GM21526 (cell line): ENCODE data around the gene CHSY1.
"Not testable (repeated sequence)": the region's sequence is repeated elsewhere in the genome, so short reads cannot be mapped to it uniquely, and the experiment has no call there.

Source experiments
- ATAC-seq: cut with Tn5 transposase; IDR thresholded peaks from one replicate; pipeline ENCODE4 v1.9.1; 2021; ENCODE audit warnings: moderate library complexity; ENCODE audit not compliant: unreplicated experiment, low FRiP score

CHSY1 gene

DNA sequence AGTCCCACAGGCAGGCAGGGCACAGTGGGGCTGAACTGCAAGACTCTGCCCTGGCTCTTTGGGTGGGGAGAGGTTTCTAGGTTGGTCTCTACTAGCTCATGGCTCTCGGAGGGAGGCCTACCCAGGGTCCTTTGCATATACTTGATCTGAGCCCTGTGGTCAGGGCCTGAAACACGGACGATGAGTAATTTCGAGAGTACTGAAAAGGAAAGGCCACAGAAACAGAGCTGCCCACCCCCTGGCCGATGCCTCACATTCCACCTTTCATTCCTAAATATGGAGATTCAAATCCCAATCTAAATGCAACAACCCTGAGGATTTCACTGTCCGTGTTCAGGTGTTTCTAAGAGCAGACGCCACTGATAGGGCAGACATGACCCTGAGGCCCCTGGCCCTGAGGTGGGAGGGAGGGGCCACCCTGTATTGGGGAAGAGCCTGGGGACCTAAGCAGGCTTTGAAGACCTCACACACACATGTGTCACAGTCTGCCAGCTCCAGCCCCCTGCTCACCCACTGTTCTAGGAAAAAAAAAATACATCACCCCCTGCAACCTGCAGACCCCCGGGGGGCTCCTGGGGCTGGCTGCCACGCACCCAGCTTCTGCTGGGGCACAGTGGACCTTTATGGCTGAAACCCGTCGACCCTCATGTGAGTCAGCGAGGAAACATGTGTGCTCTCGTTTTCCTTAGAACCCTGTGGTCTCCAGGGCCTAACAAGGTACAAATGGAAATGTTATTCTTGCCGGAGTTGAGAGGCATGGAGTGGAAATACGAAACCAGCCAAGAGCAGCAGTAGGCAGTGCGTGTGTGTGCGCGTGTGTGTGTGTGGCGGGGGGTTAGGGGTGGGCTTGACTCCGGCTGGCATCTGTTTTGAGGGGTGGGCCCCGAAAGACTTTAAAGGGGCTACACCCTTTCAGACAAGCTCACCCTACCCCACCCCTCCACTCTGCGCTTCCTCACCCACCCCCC lies 112.7 kb downstream of the CHSY1 start:
- peak; percentile 57 for ATAC-seq

DNA sequence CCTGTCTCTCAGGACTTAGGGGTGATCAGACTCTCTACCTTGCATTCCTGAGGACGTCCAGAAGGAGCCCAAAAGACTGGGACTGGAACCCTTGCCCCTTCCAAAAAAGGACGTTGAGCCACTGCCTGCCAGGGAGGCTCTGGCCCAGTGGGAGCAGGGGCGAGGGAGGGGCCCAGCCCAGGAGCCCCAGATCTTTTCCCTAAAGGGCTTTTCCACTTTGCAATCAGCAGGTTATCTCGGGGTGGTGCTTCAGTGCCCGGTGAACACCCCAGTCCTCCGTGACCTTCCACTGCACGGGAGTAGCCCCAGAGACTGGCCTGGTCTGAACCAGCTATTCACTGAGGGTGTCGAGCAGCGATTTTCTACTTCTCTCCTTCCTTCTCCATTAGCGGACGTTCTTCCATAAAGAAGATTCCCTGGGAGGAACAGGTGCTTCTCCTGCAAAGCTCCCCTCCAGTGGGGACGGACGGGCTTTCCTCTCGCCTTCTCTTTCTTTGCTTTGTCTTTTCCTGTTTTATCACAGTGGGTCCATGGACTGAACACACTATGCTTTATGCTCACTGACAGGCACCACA lies 113.7 kb downstream of the CHSY1 start:
- no peak for ATAC-seq

DNA sequence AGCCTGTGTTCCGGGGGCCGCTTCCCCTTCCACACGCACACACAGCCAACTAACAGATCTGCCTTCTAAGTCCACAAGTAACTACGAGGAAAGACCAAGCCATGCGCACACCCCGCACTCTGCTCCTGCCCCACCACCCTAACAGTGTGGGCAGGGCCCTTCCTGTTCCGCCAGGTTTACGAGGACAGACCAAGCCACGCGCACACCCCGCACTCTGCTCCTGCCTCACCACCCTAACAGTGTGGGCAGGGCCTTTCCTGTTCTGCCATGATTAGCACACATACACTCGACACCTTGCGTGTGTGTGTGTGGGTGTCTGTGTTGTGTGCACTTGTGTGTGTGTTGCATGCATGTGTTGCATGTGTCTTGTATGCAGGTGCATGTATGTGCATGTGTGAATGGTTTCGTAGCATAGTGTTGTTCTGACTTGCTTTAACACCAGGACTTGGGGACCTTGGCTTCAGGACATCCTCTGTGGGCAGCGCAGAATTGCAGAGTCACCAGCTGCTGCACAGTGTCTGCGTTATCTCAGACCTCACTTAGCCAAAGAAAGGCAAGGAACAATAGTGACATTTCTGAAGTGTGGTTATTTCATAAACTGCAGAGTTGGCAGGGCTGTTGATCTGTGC lies 114.4 kb downstream of the CHSY1 start:
- no peak for ATAC-seq

DNA sequence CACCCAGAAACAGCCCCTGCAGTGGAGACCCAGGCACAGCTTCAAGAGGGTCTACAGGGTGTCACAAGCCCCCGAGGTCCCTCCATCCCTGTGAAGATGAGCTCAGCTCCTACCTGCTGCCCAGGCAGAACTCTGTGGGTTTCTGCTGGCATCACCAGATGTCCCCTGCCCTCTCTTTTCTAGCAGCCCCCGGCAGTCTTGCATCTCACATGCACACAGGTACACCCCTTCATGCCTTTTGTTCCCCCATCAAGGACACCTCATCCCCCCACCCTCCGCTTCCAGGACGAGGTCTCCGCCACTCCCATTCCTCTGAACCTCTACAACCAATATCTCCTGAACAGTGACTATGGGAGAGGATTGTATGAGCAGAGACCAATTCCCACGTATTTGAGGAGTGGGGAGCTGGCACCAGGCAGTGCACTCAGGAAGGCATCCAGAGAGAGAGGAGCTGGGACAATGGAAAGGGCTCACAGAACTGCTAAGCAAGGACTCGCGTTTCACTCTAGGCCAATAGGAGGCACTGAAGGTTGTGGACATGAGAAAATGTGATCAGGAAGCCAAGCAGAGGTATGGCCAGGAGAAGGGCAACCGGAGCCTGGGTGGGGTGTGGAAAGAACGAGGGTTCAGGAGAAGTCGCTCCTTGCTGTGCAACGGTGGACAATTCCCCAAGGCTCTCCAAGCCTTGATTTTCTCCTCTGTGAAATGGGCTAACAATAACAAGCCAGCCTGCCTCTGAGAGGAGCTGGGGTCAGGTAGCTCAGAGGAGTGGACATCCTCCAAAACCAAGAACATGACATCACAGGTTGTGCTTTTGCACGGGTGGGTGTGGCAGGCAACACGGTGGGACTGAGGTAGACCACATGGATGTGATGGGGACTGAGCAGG lies 115.2 kb downstream of the CHSY1 start:
- no peak for ATAC-seq

DNA sequence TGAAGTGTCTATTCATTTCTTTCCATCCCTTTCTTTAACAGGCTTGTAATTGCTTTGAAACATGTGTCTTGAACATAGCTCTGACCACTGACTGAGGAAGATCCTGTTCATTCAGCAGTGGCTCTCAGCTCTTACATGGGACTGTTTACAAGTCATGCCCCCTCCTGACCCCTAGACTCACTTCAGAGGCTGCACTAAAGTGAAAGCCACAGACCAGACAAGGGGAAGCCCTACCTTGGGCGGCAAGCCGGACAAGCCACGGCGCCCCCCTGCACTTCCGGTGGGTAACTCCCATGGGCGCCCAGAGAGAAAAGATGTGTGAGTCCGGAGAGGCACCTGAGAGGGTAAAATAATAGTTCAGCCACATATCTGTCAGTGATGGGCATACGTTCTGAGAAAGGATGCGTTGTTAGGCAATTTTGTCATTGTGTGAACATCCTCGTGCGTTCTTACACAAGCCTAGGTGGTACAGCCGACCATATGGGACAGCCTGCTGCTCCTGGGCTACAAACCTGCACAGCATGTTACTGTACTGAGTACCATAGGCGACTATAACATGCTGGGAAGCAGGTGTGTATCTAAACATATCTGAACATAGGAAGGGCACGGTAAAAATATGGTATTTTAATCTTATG lies 116.2 kb downstream of the CHSY1 start:
- ATAC-seq: peak; percentile 60

DNA sequence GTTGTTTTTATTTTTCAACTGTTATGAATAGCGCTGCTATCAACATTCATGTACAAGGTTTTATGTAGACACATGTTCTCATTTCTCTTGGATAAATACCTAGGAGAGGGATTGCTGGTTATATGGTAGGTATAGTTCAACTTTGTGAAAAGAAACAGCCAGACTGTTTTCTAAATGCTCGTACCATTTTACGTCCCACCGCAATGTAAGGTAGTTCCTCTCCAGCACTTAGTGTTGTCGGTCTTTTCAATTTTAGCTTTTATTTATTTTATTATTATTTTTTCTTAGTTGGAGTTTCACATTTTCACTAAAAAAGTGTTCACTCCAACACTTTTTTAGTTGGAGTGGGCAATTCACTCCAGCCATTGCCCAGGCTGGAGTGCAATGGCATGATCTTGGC lies 117.1 kb downstream of the CHSY1 start:
- no peak for ATAC-seq

DNA sequence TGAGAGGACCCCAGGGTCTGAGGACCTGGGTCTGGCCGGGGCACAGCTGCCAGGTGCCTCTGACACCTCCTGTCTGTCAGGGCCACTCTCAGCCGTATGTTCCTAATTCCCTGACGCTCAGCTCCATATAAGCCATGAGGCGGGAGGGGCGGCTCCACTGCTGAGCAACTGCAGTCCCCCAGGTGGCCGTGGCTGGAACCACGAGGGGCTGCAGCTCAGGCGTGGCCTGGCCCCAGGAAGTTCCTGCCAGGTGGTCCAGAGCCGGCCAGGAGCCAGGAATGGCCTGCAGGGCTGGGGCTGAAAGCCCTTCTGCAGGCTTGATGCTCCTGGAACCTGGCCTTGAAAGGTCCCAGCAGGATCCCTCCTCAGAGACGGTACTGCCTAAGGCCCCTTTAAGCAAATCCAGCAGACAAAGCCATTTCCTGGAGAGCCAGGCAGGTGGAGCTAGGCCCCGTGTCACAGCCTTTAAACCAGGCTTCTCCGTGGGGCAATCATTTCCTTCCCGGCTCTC lies 118.0 kb downstream of the CHSY1 start:
- ATAC-seq: no peak

DNA sequence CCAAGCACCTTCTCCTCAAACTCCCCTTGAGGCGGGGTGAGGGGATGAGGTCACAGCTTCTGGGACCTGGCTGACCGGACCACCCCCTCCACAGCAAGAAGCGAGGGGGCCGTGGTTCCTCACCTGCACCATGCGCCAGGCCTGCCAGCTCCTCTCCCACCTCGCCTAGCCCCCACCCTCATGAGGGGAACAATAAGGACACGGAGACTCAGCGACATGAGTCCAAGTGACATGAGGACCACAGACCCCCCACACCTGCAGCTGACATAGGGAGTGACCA lies 118.7 kb downstream of the CHSY1 start:
- ATAC-seq: no peak

DNA sequence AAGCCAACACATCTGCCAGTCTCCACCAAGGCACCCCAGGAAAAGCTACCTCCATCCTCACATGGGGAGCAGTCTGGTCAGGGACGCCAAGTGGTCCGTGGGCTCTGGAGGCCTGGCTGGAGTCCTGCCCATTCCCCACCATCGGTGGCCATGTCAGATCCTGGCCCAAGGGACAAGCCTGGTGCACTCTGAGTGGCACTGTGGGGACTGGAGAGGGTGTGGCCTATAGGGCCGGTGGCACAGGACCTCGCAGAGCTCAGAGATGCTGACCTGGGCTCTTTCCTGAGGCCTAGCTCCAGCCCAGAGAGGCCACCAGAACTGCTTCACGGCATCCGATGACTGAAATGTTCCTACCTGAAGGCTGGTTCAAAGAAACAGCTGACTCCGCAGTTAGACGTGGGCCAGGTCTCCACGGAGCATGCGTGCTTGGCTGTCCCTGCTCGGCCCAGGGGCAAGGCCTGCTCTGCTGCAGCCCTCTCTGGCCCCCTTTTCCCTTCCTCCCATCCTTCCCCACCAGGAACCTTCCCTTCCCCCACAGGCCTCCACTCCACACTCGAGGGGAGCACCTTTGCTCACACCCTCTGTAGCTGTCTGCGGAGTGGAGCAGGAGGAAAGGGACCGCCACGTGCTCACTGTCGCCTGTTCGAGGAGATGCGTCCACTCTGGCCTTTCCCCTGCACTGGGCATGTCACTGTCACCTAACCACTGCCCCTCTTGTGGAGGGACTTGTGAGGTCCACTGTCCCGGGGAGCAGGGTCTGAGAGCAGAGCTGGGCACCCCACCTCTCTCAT lies 119.3 kb downstream of the CHSY1 start:
- ATAC-seq: no peak

DNA sequence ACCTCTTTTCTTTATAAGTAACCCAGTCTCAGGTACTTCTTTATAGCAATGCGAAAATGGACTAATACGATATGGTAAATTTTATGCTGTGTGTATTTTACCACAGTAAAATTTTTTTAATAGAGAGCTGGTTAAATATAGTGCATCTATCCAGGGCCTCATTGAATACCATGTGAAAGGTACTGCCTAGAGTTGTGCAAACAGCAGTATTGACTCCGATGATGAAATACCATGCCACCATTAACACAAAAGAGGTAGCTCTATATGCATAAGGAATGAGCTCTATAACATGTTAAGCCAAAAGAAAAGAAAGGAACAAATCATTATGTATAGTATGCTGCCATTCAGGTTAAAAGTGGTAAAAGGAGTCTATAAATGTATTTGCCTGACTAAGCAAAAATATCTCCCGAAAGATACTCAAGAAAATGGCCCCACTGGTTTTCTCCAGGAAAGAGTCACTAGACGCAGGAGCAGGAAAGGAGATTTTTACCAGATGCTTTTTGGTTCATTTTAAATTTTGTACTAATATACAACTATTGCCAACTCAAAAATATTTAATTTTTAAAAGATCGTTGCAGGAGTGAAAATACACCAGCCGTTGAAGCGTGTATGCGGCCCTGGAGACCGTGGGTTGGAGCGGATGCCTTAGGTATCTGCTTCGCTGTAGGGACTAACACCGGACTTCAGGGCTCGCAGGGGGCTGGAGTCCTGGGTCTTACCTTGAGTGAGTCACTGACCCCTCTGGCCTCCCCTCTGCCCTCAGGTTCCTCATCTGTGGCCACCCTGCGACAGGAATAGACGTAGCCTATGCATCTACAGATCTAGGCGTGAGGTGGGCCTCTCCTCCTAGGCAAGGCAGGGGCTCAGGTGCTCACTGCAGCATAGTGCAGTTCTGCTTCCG lies 120.1 kb downstream of the CHSY1 start:
- no peak for ATAC-seq

DNA sequence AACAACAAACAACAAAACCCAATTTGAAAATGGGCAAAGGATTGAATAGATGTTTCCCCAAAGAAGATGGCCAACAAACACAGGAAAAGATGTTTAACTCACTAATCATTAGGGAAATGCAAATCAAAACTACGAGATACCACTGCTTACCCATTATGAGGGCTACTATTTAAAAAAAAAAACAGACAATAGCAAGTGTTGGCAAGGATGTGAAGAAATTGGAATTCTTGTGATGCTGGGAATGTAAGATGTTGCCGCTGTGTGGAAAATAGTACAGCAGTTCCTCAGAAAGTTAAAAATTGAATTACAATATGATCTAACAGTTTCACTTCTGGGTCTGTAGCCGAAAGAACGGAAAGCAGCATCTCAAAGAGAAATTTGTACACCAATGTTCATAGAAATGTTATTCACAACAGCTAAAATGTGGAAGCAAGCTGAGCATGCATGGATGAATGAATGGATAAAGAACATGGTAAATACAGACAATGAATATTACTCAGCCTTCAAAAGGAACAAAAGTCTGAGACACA lies 121.9 kb downstream of the CHSY1 start:
- ATAC-seq: no peak

DNA sequence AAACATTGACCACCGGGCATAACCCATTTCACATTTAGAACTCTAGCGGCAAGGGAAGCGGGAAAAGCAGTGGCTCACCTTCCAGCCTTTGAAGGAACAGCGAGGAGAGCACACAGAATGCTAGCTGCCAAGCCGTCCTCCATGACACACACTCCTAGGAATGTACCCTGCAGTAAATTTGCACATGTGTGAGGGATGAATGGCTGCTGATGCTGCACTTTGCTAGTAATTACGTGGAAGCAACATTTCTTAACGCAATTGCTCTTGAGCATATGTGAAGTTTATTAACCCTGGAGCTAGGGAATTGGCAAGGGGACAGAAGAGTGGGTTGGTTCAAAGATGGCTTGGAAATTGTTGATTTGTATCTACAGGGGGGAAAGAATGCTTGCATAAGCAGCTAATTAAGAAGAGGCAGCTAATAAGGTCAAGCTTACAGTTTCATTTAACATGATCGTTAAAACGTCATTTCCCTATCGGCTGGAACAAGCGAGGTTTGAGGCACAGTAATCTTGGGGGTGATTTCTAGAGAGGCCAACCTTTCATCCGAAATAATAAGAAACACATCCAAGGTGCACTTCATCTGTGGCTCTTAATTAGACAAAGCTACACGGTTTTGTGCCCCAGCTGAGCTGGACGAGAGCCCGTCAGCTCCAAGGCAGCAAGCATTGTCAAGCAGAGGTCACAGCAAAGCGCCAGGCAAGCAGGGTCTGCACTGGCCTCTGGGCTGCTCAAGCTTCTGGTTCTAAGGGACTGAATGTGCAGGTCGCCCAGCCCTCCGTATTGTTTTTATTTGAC lies 123.4 kb downstream of the CHSY1 start:
- ATAC-seq: no peak

DNA sequence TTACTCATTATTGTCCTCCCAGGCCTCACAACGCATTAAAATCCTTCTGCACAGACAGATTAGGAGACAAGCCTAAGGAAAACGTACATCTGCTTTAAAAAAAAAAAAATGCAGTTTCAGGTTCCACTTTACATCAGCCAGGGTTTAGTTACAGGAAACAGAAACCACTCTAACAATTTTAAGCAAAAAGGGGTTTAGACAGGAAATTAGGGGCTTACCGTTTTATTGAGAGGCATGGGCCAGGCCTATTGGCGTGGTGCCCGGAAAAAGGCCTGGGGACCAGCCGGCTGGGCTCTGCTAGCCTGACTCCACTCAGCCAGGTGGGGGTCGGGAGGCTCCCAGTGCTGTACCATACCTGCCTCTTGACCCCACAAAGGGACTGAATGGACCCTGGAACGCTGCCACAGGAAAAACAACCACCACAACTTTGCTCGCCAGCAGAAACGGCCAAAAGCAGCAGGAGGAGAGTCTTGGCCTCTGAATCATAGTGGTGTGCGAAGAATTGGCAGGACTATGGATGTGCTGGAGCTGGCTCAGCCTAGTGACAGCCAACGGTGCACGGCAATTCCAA lies 124.3 kb downstream of the CHSY1 start:
- ATAC-seq: peak; percentile 78

DNA sequence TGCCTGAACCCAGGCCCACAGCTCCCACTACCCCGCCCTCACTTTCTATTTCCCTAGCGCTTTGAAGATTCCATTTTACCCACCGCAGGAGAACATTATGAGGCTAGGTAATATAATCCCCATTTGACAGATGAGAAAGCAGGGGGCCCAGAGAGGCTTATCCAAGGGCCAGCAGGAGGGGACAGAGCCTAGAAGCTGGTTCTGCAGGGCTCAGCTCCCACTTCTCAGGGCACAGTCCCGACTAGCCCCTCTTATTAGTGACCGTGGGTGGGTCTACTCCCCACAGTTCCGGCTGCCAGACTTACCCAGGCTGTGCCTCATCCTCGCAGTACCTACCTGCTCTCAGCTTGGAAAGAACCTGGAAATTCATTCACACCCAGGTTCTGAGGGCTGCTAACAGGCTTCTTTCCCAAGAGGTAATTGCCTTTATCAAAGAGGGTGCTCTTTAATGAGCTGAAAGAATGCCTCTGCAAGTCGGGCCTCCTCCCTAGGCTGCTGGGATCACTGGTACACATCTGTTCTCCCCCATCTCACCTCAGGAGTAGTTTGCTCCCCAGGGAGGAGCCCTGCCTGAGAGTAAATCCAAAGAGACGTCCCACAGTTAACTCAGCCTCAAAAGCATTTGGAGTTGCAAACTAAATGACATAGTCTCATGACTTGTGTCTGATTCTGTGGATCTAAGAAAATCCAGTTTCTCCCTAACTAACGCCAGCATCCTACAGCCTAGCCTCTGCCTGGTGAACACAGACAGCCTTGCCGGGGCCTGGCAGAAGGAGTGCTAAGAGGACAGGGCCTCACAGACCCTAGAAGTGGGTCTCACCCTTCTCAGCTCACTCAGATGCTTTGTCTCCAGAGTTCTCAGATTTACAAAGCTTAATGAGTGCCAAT lies 125.0 kb downstream of the CHSY1 start:
- ATAC-seq: peak; percentile 46

DNA sequence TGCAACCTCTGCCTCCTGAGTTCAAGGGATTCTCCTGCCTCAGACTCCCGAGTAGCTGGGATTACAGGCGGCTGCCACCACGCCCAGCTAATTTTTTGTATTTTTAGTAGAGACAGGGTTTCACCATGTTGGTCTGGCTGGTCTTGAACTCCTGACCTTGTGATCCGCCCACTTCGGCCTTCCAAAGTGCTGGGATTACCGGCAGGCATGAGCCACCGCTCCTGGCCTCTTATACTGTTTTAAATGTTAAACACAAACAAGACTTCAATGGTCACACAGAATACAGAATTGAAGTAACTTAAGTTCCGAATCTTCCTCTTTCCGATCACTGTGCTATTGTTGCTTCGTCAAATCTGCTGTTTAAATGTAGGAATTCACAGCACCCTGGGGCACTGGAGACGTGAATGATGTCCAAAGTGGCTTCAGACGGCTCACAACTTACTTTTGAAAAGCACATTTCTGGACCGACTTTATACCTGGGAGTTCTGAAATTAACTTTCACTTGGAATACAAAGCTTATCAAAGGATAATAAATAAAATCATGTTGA lies 125.9 kb downstream of the CHSY1 start:
- not testable (repeated sequence) for ATAC-seq
